ENCODE data around the gene PCBP4.

The PCBP4 gene

DNA sequence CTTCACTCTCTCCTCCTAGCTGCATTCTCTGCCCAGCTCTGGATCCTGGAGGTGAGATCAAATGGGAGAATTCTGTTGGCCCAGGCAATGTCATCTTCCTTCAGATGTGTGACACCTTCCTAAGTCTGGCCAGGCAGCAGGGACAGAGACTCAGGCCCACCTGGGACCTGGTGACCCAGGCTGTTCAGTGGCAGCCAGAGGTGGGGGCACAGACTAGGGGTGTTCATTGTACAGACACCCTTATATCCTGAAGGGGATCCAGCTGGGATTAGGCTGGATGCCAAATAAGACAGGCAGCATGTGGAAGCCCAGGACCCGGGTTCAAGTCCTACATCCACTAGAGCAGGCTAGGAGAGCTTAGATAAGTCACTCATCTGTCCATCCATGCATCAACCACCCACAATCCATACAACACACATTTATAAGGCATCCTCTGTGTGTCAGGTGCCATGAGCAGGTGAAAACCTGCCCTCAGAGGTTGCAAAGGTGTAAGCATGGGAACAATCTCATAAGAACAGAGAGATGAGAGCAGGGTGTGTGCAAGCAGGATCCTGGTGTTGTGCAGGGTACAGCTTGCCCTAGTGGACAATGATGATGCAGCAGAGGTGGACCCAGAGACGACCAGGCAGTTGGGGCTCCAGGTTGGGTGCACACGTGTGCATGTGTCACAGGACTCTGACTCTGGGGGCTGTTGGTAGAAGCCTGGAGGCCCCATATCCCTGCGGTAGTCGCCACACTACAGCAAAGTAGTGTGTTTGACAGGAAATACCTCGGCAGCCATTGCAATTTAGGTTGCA is 46.7 kb upstream of the PCBP4 start:
- H3K27ac ChIP-seq (ENCODE audit: low read depth, low read length): no peak overlapping the region
- H3K9me2 ChIP-seq (replicated peaks; ENCODE audit: insufficient read depth, low read length): no peaks in the 10 kb centered on the region
- TF ChIP-seq, protein P1, sequence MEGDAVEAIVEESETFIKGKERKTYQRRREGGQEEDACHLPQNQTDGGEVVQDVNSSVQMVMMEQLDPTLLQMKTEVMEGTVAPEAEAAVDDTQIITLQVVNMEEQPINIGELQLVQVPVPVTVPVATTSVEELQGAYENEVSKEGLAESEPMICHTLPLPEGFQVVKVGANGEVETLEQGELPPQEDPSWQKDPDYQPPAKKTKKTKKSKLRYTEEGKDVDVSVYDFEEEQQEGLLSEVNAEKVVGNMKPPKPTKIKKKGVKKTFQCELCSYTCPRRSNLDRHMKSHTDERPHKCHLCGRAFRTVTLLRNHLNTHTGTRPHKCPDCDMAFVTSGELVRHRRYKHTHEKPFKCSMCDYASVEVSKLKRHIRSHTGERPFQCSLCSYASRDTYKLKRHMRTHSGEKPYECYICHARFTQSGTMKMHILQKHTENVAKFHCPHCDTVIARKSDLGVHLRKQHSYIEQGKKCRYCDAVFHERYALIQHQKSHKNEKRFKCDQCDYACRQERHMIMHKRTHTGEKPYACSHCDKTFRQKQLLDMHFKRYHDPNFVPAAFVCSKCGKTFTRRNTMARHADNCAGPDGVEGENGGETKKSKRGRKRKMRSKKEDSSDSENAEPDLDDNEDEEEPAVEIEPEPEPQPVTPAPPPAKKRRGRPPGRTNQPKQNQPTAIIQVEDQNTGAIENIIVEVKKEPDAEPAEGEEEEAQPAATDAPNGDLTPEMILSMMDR (IDR thresholded peaks at IDR 0.05; ENCODE audit: insufficient read depth, low read length, poor library complexity, severe bottlenecking): no peak
- no peak for TF ChIP-seq EZH2phosphoT487 (conservative IDR thresholded peaks at IDR 0.05; ENCODE audit: low read length)
- no peaks in the 10 kb centered on the region for H4K20me1 ChIP-seq (ENCODE audit: low read depth, low read length)
- no peak overlapping the region for H2AFZ ChIP-seq (ENCODE audit: low read depth, low read length, severe bottlenecking)
- no peaks in the 10 kb centered on the region for H3K79me2 ChIP-seq (ENCODE audit: insufficient read depth, low read length)
- no peaks in the 10 kb centered on the region for H3F3A ChIP-seq (ENCODE audit: insufficient read depth)
- no peaks in the 10 kb centered on the region for H3K9me3 ChIP-seq (ENCODE audit: insufficient read depth, low read length)
- H3K9ac ChIP-seq (ENCODE audit: low read length): no peak overlapping the region
- H3K36me3 ChIP-seq (ENCODE audit: low read length): no peaks in the 10 kb centered on the region
- H3K4me3 ChIP-seq (ENCODE audit: insufficient read depth, low read length, poor library complexity, severe bottlenecking): no peak overlapping the region
- H3K4me2 ChIP-seq (ENCODE audit: low read depth, low read length, poor library complexity, severe bottlenecking): no peak overlapping the region
- no peaks in the 10 kb centered on the region for H3K27me3 ChIP-seq (ENCODE audit: low read length)

DNA sequence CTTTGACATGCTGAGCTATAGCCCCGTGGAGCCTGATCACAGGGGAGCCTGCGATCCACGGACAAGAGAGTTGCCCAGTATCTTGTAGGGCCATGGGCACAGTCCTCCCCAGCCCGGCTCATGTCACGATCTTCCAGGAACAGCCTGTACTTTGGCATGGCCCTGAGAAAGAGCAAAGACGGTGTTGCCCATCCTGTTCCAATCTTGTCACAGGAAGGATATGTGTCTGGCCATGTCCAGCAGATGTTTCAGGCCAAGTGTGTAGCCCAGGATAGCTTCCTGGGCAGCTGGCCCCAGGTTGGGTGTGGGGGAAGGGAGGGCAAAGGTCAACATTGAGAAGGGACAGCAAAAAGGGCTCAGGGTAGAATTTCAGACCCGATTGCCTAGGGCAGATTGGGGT is 45.4 kb upstream of the PCBP4 start:
- Histone ChIP-seq H3K36me3 (ENCODE audit: low read length) (no peaks in the 10 kb centered on the region), H4K20me1 (ENCODE audit: low read depth, low read length) (no peaks in the 10 kb centered on the region), H3K9me3 (ENCODE audit: insufficient read depth, low read length) (no peaks in the 10 kb centered on the region), H2AFZ (ENCODE audit: low read depth, low read length, severe bottlenecking) (no peak overlapping the region), H3K9ac (ENCODE audit: low read length) (no peak overlapping the region), H3F3A (ENCODE audit: insufficient read depth) (no peaks in the 10 kb centered on the region), H3K4me3 (ENCODE audit: insufficient read depth, low read length, poor library complexity, severe bottlenecking) (no peak overlapping the region), H3K27ac (ENCODE audit: low read depth, low read length) (no peak overlapping the region), H3K9me2 (replicated peaks; ENCODE audit: insufficient read depth, low read length) (no peaks in the 10 kb centered on the region), H3K79me2 (ENCODE audit: insufficient read depth, low read length) (no peaks in the 10 kb centered on the region), H3K4me2 (ENCODE audit: low read depth, low read length, poor library complexity, severe bottlenecking) (no peak overlapping the region), H3K27me3 (ENCODE audit: low read length) (no peaks in the 10 kb centered on the region)
- TF ChIP-seq, protein P1 (IDR thresholded peaks at IDR 0.05; ENCODE audit: insufficient read depth, low read length, poor library complexity, severe bottlenecking): no peak
- no peak for TF ChIP-seq EZH2phosphoT487 (conservative IDR thresholded peaks at IDR 0.05; ENCODE audit: low read length)

DNA sequence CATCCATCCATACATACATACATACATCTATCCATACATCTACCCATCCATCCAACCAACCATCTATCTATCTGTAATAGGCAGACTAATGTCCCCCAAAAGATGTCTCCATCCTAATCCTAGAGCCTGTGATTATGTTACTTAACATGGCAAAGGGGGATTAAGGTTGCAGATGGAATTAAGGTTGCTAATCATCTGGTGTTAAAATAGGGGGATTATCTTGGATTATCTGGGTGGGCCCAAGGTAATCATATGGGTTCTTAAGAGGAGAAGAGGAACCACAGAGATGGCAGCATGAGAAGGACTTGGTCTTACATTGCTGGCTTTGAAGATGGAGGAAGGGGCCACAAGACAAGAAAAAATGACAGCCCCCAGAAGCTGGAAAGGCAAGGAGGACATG is 43.2 kb upstream of the PCBP4 start:
- Histone ChIP-seq H3K9me3 (ENCODE audit: insufficient read depth, low read length) (no peaks in the 10 kb centered on the region), H2AFZ (ENCODE audit: low read depth, low read length, severe bottlenecking) (no peak overlapping the region), H4K20me1 (ENCODE audit: low read depth, low read length) (no peaks in the 10 kb centered on the region), H3K27ac (ENCODE audit: low read depth, low read length) (no peak overlapping the region), H3K27me3 (ENCODE audit: low read length) (no peaks in the 10 kb centered on the region), H3K36me3 (ENCODE audit: low read length) (no peaks in the 10 kb centered on the region), H3K4me3 (ENCODE audit: insufficient read depth, low read length, poor library complexity, severe bottlenecking) (no peak overlapping the region), H3F3A (ENCODE audit: insufficient read depth) (no peaks in the 10 kb centered on the region), H3K4me2 (ENCODE audit: low read depth, low read length, poor library complexity, severe bottlenecking) (no peak overlapping the region), H3K9ac (ENCODE audit: low read length) (no peak overlapping the region), H3K9me2 (replicated peaks; ENCODE audit: insufficient read depth, low read length) (no peaks in the 10 kb centered on the region), H3K79me2 (ENCODE audit: insufficient read depth, low read length) (no peaks in the 10 kb centered on the region)
- TF ChIP-seq EZH2phosphoT487 (conservative IDR thresholded peaks at IDR 0.05; ENCODE audit: low read length): no peak
- TF ChIP-seq, protein P1 (IDR thresholded peaks at IDR 0.05; ENCODE audit: insufficient read depth, low read length, poor library complexity, severe bottlenecking): no peak
